HG03439 (cell line): ENCODE data around the gene OR4N5.

Experiments
- ATAC-seq: cut with Tn5 transposase; IDR thresholded peaks from one replicate; pipeline ENCODE4 v1.9.1; 2021; ENCODE audit warnings: mild to moderate bottlenecking, moderate library complexity; ENCODE audit not compliant: unreplicated experiment

Gene OR4N5

GRCh38 chr14:20194101-20194500, 55.5 kb downstream of the OR4N5 start:
- no peak for ATAC-seq
